HCT116 (cell line): ENCODE results near the gene SUPT3H. TPM values are rescaled to one million over a fixed set of nuclear protein-coding genes. Genes with fewer than 3 reads are reported as not detected.

ENCODE experiments used
- ATAC-seq: fragments of 200-7000 bp; cut with Tn5 transposase; 2 replicates; pipeline ENCODE4 v1.9.1; 2020; ENCODE audit warnings: mild to moderate bottlenecking, moderate library complexity
- BruUV-seq: library from RNA; stranded (reverse); fragments of 400-500 nt; replicated peaks from 2 replicates; lab custom pipeline; 2021; lab: Mats Ljungman, UMichigan
- CTCF ChIA-PET: fragments of 300-600 bp; sonication (Branson Sonifier 250); formaldehyde crosslinking; loops from one replicate; lab custom pipeline; 2021; ENCODE audit warnings: antibody characterized with exemption; lab: Charles Lee
- POLR2A ChIA-PET: fragments of 300-600, 350-600 bp; sonication (Branson Sonifier 250); formaldehyde crosslinking; loops from one replicate; lab custom pipeline; 2021; ENCODE audit warnings: antibody characterized with exemption; lab: Charles Lee
- RAD21 ChIA-PET, 2 experiments: fragments of 300-600 bp; sonication (Branson Sonifier 250); formaldehyde crosslinking; loops; one replicate each; lab custom pipeline; 2023; ENCODE audit warnings: low total read pairs in 2 of 2; ENCODE audit not compliant: uncharacterized antibody in 2 of 2, unreplicated experiment in 2 of 2, low non-redundant PET in 1 of 2; lab: Charles Lee
- DNase-seq: peaks from one replicate; pipeline ENCODE4 v3.0.0-alpha.2; 2010; ENCODE audit warnings: low read depth, low spot score
- H2AFZ ChIP-seq: fragments of 200-600 bp; shearing (Covaris generic), sonication (generic); 2 replicates; pipeline ENCODE4 v1.6.1; 2017; ENCODE audit warnings: low read depth, mixed run types, mixed read lengths, antibody characterized with exemption, low read length; ENCODE audit not compliant: poor library complexity, severe bottlenecking
- H3K27ac ChIP-seq: 2 replicates; pipeline ENCODE4 v1.5.1; 2012; ENCODE audit warnings: low read depth, low read length
- H3K27me3 ChIP-seq: fragments of 200-600 bp; sonication (generic); 2 replicates; pipeline ENCODE4 v1.6.1; 2016; ENCODE audit warnings: mixed run types, low read length, mixed read lengths; ENCODE audit not compliant: insufficient read depth
- H3K36me3 ChIP-seq, 2 experiments: fragments of 200-500 bp in 1 of 2; fragments of 200-600 bp in 1 of 2; sonication (Bioruptor generic) in 1 of 2; sonication (generic) in 1 of 2; 2 replicates each; pipeline versions ENCODE4 v1.5.1 to v1.6.1; 2014 to 2016; ENCODE audit warnings: low read length in 2 of 2, inconsistent platforms in 1 of 2, mixed read lengths in 1 of 2, mixed run types in 1 of 2; ENCODE audit not compliant: insufficient read depth in 2 of 2, control insufficient read depth in 1 of 2
- H3K4me1 ChIP-seq, 2 experiments: fragments of 200-600 bp in 1 of 2; sonication (generic) in 1 of 2; 2 replicates each; pipeline versions ENCODE4 v1.5.1 to v1.6.1; 2012 to 2017; ENCODE audit warnings: low read length in 2 of 2, inconsistent platforms in 1 of 2, mild to moderate bottlenecking in 1 of 2, mixed read lengths in 1 of 2, mixed run types in 1 of 2, moderate library complexity in 1 of 2; ENCODE audit not compliant: insufficient read depth in 2 of 2, control insufficient read depth in 1 of 2
- H3K4me2 ChIP-seq: fragments of 200-600 bp; sonication (generic); 2 replicates; pipeline ENCODE4 v1.6.1; 2017; ENCODE audit warnings: mixed run types, low read length, mixed read lengths
- H3K4me3 ChIP-seq, 2 experiments: fragments of 200-600 bp in 1 of 2; sonication (generic) in 1 of 2; replicated peaks in 1 of 2; 2 replicates each; pipeline ENCODE4 v1.5.1; 2011 to 2016; ENCODE audit warnings: low read length in 2 of 2, control low read depth in 1 of 2, low read depth in 1 of 2, mild to moderate bottlenecking in 1 of 2, mixed read lengths in 1 of 2, mixed run types in 1 of 2
- H3K79me2 ChIP-seq: fragments of 200-600 bp; sonication (generic); 2 replicates; pipeline ENCODE4 v1.6.1; 2017; ENCODE audit warnings: mild to moderate bottlenecking, mixed run types, low read length, moderate library complexity, mixed read lengths; ENCODE audit not compliant: insufficient read depth
- H3K9ac ChIP-seq: fragments of 200-600 bp; sonication (generic); 2 replicates; pipeline ENCODE4 v1.6.1; 2016; ENCODE audit warnings: low read length, mixed read lengths
- H3K9me2 ChIP-seq: fragments of 200-600 bp; sonication (generic), shearing (Covaris generic); 2 replicates; pipeline ENCODE4 v1.6.1; 2017; ENCODE audit warnings: mixed run types, mild to moderate bottlenecking, moderate library complexity; ENCODE audit not compliant: insufficient read depth
- H3K9me3 ChIP-seq, 2 experiments: fragments of 200-500 bp in 1 of 2; fragments of 200-600 bp in 1 of 2; sonication (Bioruptor generic) in 1 of 2; sonication (generic) in 1 of 2; 2 replicates each; pipeline ENCODE4 v1.6.1; 2014 to 2017; ENCODE audit warnings: low read length in 2 of 2, mixed read lengths in 2 of 2, inconsistent platforms in 1 of 2, low read depth in 1 of 2, mild to moderate bottlenecking in 1 of 2, mixed run types in 1 of 2, moderate library complexity in 1 of 2; ENCODE audit not compliant: control insufficient read depth in 1 of 2, insufficient read depth in 1 of 2
- H4K20me1 ChIP-seq: fragments of 200-600 bp; sonication (generic), shearing (Covaris generic); 2 replicates; pipeline ENCODE4 v1.6.1; 2017; ENCODE audit warnings: mixed run types, mild to moderate bottlenecking, moderate library complexity; ENCODE audit not compliant: insufficient read depth
- CBX3 ChIP-seq: IDR thresholded peaks from 2 replicates; pipeline ENCODE4 v1.6.1; 2012; ENCODE audit warnings: low read depth
- EGR1 ChIP-seq: IDR thresholded peaks from 2 replicates; pipeline ENCODE4 v1.6.1; 2012; ENCODE audit warnings: low read depth
- EZH2 ChIP-seq: fragments of 200-600 bp; sonication (generic); IDR thresholded peaks from 2 replicates; pipeline ENCODE4 v1.6.1; 2017; ENCODE audit warnings: antibody characterized with exemption, mixed run types
- FOSL1 ChIP-seq: IDR thresholded peaks from 2 replicates; pipeline ENCODE4 v1.6.1; 2012; ENCODE audit warnings: low read depth
- JUND ChIP-seq: IDR thresholded peaks from 2 replicates; pipeline ENCODE4 v1.6.1; 2012
- RAD21 ChIP-seq: IDR thresholded peaks from 2 replicates; pipeline ENCODE4 v1.6.1; 2012; ENCODE audit warnings: low read depth, mild to moderate bottlenecking
- SIN3A ChIP-seq: IDR thresholded peaks from 2 replicates; pipeline ENCODE4 v1.6.1; 2012; ENCODE audit warnings: low read depth
- SP1 ChIP-seq: IDR thresholded peaks from 2 replicates; pipeline ENCODE4 v1.6.1; 2012; ENCODE audit warnings: low read depth
- YY1 ChIP-seq: IDR thresholded peaks from 2 replicates; pipeline ENCODE4 v1.6.1; 2011; ENCODE audit warnings: low read length, low read depth, moderate library complexity, mild to moderate bottlenecking; ENCODE audit not compliant: insufficient replicate concordance; ENCODE audit errors: extremely low read depth
- ZNF274 ChIP-seq: fragments of 200-500 bp; sonication (Bioruptor generic); IDR thresholded peaks from 2 replicates; pipeline ENCODE4 v1.6.1; 2014; ENCODE audit warnings: mild to moderate bottlenecking, low read depth, low read length, inconsistent platforms
- intact Hi-C: fragments of 100-400 bp; cut with micrococcal nuclease; formaldehyde crosslinking; loops from 2 replicates; pipeline ENCODE4 v1.10.0; 2022
- total RNA-seq: library from RNA; stranded (reverse); gene quantifications from one replicate; pipeline ENCODE4 v1.2.1, GENCODE V29; 2021; ENCODE audit not compliant: unreplicated experiment

Gene SUPT3H
- total RNA-seq, 1 experiment from 2014 or later = 7.4 TPM

DNA sequence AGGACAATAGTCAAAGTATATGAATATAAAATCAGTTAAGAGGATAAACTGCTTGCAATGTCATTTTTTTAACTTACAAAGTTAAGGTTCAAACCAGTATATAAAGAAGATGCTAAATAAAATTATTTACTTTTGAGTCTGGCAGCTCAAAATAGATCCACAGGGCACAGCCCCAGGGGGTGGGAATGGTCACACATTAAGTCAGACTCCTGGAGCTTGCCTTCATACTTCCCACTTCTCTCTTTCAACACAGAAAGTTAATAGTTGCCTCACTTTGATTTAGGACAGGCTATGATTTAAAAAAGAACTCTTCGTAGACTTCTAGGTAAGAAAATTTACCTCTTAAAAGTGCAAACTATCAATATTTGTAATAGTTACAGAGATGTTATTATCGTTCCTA is 207.9 kb downstream of the SUPT3H start:
- intact Hi-C loops = no loop called here
- no peak for DNase-seq
- ATAC-seq = no peak
- Histone ChIP-seq H3K4me1 (peaks cover 1 to 2% of the 10 kb centered on the region in 2 experiments), H3K9ac (no peak overlapping the region), H3K27ac (no peak overlapping the region), H3K4me2 (no peak overlapping the region), H3K79me2 (no peaks in the 10 kb centered on the region), H3K4me3 (no peak overlapping the region), H3K9me3 (no peaks in the 10 kb centered on the region), H3K9me2 (no peaks in the 10 kb centered on the region), H4K20me1 (no peaks in the 10 kb centered on the region), H3K36me3 (no peaks in the 10 kb centered on the region), H3K27me3 (no peaks in the 10 kb centered on the region), H2AFZ (no peak overlapping the region)
- BruUV-seq = no TSS peak
- CTCF ChIA-PET = no interaction called here
- no peak for TF ChIP-seq SIN3A
- RAD21 ChIA-PET = no interaction called here
- POLR2A ChIA-PET = no interaction called here

DNA sequence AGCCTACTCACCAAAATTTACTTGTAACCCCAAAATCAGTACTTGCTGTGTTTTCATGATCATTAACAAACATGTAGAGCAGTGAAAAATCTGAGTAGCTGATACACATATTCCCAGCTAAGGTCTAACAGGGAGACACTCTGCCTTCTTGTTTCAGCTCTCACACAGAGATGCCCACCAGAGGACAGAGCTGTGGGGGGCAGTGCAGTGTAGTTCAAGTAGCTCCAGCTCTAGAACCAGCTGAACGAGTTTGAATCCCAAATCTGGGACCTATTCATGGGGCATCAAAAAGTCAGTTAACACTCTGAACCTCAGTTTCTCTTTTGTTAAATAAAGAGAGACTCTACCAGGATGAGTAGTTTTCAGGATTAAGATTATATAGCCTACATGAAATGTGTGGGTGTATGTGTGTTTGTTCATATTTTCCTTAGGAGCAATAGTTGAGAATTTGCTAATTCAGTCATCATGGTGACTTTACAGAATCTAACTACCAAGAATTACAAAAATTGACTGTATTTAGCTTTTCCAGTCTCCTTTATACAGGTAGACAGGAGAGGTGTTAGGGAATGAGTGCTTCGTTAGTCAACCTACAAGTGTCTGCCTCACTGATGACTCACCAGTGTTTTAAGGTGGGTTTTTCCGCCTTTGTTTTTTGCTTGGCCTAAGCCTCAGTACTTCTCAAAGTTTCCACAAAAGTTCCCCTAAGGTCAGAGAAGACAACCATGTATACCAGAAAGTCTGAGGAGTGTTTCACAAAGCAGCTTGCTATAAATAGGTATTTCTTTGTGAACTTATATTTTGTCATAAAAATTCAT is 213.6 kb downstream of the SUPT3H start:
- peaks cover 11 to 16% of the 10 kb centered on the region in 2 experiments for H3K4me1 ChIP-seq
- H4K20me1 ChIP-seq = no peaks in the 10 kb centered on the region
- H3K9me2 ChIP-seq = no peaks in the 10 kb centered on the region
- H3K4me2 ChIP-seq = peak overlapping the region; percentile 64
- H3K36me3 ChIP-seq = no peaks in the 10 kb centered on the region
- no TSS peak for BruUV-seq
- no peak overlapping the region for H3K27ac ChIP-seq
- TF ChIP-seq JUND (peak; percentile 85), CBX3 (peak; percentile 28; the same call in 1 of the 2 replicates), EGR1 (no peak), RAD21 (peak; percentile 5; the same call in 1 of the 2 replicates), SP1 (peak; percentile 69), ZNF274 (no peak), EZH2 (no peak), YY1 (no peak), FOSL1 (peak; percentile 92)
- H3K9me3 ChIP-seq = no peaks in the 10 kb centered on the region
- H2AFZ ChIP-seq = no peak overlapping the region
- POLR2A ChIA-PET = interaction anchor here (1.0 kb wide), 1 partner anchor 13 kb away, joined by 3 read pairs; no protein-coding TSS in a partner anchor
- H3K4me3 ChIP-seq = 0 out of 4 replicates have a peak overlapping the region, but pooled peaks of 1 of the 2 experiments have one; percentile 25
- H3K27me3 ChIP-seq = no peaks in the 10 kb centered on the region
- RAD21 ChIA-PET = no interaction called here
- ATAC-seq (peak; percentile 93), DNase-seq (peak; percentile 73)
- H3K79me2 ChIP-seq = no peaks in the 10 kb centered on the region
- intact Hi-C loops = no loop called here
- CTCF ChIA-PET = no interaction called here
- H3K9ac ChIP-seq = no peak overlapping the region
